ENCODE measurements around the gene ZNF277.

ZNF277 gene

GRCh38 chr7:112204499-112205342, 1.8 kb upstream of the ZNF277 start:
- no peak for DNase-seq (ENCODE audit: insufficient read length, low spot score)
- FAIRE-seq = peak; percentile 62
- TF ChIP-seq POLR2A (IDR thresholded peaks at IDR 0.05; ENCODE audit: low read depth, low read length) (no peak), SPI1 (IDR thresholded peaks at IDR 0.05; ENCODE audit: low read depth, low read length) (peak; percentile 82), TAF1 (IDR thresholded peaks at IDR 0.05; ENCODE audit: low read depth, low read length) (no peak)

- FAIRE-seq (peak; percentile 40), DNase-seq (ENCODE audit: insufficient read length, low spot score) (peak; percentile 13)
- TF ChIP-seq POU2F2 (IDR thresholded peaks at IDR 0.05; ENCODE audit: low read depth, low read length) (no peak), POLR2A (IDR thresholded peaks at IDR 0.05; ENCODE audit: low read depth, low read length) (no peak), PAX5 (IDR thresholded peaks at IDR 0.05; ENCODE audit: insufficient read depth, low read length, severe bottlenecking) (no peak)
These were observed 905 bp upstream of the ZNF277 start for GRCh38 chr7:112205343-112206237.

- DNase-seq (ENCODE audit: insufficient read length, low spot score) = peak; percentile 10
- TF ChIP-seq POLR2AphosphoS5 (IDR thresholded peaks at IDR 0.05; ENCODE audit: low read depth, low read length) = no peak
- TF ChIP-seq SPI1 (IDR thresholded peaks at IDR 0.05; ENCODE audit: low read depth, low read length) = no peak
- no peak for TF ChIP-seq POLR2A (IDR thresholded peaks at IDR 0.05; ENCODE audit: low read depth, low read length)
- no peak for TF ChIP-seq PAX5 (IDR thresholded peaks at IDR 0.05; ENCODE audit: insufficient read depth, low read length, severe bottlenecking)
- TF ChIP-seq POU2F2 (IDR thresholded peaks at IDR 0.05; ENCODE audit: low read depth, low read length) = no peak
- TF ChIP-seq TAF1 (IDR thresholded peaks at IDR 0.05; ENCODE audit: low read depth, low read length) = no peak
- FAIRE-seq = peak; percentile 13
These were observed 597 bp downstream of the ZNF277 start for GRCh38 chr7:112206991-112207592.

- DNase-seq (ENCODE audit: insufficient read length, low spot score) (no peak), FAIRE-seq (no peak)
- no peak for TF ChIP-seq POLR2AphosphoS5 (IDR thresholded peaks at IDR 0.05; ENCODE audit: low read depth, low read length)
- no peak for TF ChIP-seq SPI1 (IDR thresholded peaks at IDR 0.05; ENCODE audit: low read depth, low read length)
- no peak for TF ChIP-seq POLR2A (IDR thresholded peaks at IDR 0.05; ENCODE audit: low read depth, low read length)
- no peak for TF ChIP-seq TAF1 (IDR thresholded peaks at IDR 0.05; ENCODE audit: low read depth, low read length)
- TF ChIP-seq PAX5 (IDR thresholded peaks at IDR 0.05; ENCODE audit: insufficient read depth, low read length, severe bottlenecking) = no peak
- no peak for TF ChIP-seq POU2F2 (IDR thresholded peaks at IDR 0.05; ENCODE audit: low read depth, low read length)
These were observed 1.3 kb downstream of the ZNF277 start for GRCh38 chr7:112207765-112208164.

GRCh38 chr7:112211348-112211907, 4.9 kb downstream of the ZNF277 start:
- FAIRE-seq (no peak), DNase-seq (ENCODE audit: insufficient read length, low spot score) (no peak)
- no peak for TF ChIP-seq POU2F2 (IDR thresholded peaks at IDR 0.05; ENCODE audit: low read depth, low read length)
- no peak for TF ChIP-seq POLR2A (IDR thresholded peaks at IDR 0.05; ENCODE audit: low read depth, low read length)
- no peak for TF ChIP-seq TAF1 (IDR thresholded peaks at IDR 0.05; ENCODE audit: low read depth, low read length)
- no peak for TF ChIP-seq PAX5 (IDR thresholded peaks at IDR 0.05; ENCODE audit: insufficient read depth, low read length, severe bottlenecking)
- TF ChIP-seq POLR2AphosphoS5 (IDR thresholded peaks at IDR 0.05; ENCODE audit: low read depth, low read length) = no peak
- no peak for TF ChIP-seq SPI1 (IDR thresholded peaks at IDR 0.05; ENCODE audit: low read depth, low read length)

- TF ChIP-seq PAX5 (IDR thresholded peaks at IDR 0.05; ENCODE audit: insufficient read depth, low read length, severe bottlenecking) (no peak), POU2F2 (IDR thresholded peaks at IDR 0.05; ENCODE audit: low read depth, low read length) (no peak)
- no peak for FAIRE-seq
These were observed 6.1 kb downstream of the ZNF277 start for GRCh38 chr7:112212571-112212970.

GRCh38 chr7:112213735-112214134, 7.2 kb downstream of the ZNF277 start:
- FAIRE-seq = no peak
- DNase-seq (ENCODE audit: insufficient read length, low spot score) = no peak
- no peak for TF ChIP-seq PAX5 (IDR thresholded peaks at IDR 0.05; ENCODE audit: insufficient read depth, low read length, severe bottlenecking)
- TF ChIP-seq TAF1 (IDR thresholded peaks at IDR 0.05; ENCODE audit: low read depth, low read length) = no peak
- no peak for TF ChIP-seq POLR2AphosphoS5 (IDR thresholded peaks at IDR 0.05; ENCODE audit: low read depth, low read length)
- TF ChIP-seq SPI1 (IDR thresholded peaks at IDR 0.05; ENCODE audit: low read depth, low read length) = no peak
- no peak for TF ChIP-seq POLR2A (IDR thresholded peaks at IDR 0.05; ENCODE audit: low read depth, low read length)
- no peak for TF ChIP-seq POU2F2 (IDR thresholded peaks at IDR 0.05; ENCODE audit: low read depth, low read length)

More at GRCh38 chr7:112212571-112212970, 6.1 kb downstream of the ZNF277 start:
- DNase-seq (ENCODE audit: insufficient read length, low spot score) = no peak

- no peak for FAIRE-seq
- DNase-seq (ENCODE audit: insufficient read length, low spot score) = no peak
- TF ChIP-seq POU2F2 (IDR thresholded peaks at IDR 0.05; ENCODE audit: low read depth, low read length) = no peak
- no peak for TF ChIP-seq PAX5 (IDR thresholded peaks at IDR 0.05; ENCODE audit: insufficient read depth, low read length, severe bottlenecking)
- TF ChIP-seq SPI1 (IDR thresholded peaks at IDR 0.05; ENCODE audit: low read depth, low read length) = no peak
- TF ChIP-seq TAF1 (IDR thresholded peaks at IDR 0.05; ENCODE audit: low read depth, low read length) = no peak
- no peak for TF ChIP-seq POLR2A (IDR thresholded peaks at IDR 0.05; ENCODE audit: low read depth, low read length)
- no peak for TF ChIP-seq POLR2AphosphoS5 (IDR thresholded peaks at IDR 0.05; ENCODE audit: low read depth, low read length)
These were observed 7.8 kb downstream of the ZNF277 start for GRCh38 chr7:112214268-112214667.

GRCh38 chr7:112214883-112215282, 8.4 kb downstream of the ZNF277 start:
- no peak for DNase-seq (ENCODE audit: insufficient read length, low spot score)
- no peak for FAIRE-seq
- TF ChIP-seq POLR2A (IDR thresholded peaks at IDR 0.05; ENCODE audit: low read depth, low read length) (no peak), TAF1 (IDR thresholded peaks at IDR 0.05; ENCODE audit: low read depth, low read length) (no peak), POLR2AphosphoS5 (IDR thresholded peaks at IDR 0.05; ENCODE audit: low read depth, low read length) (no peak), SPI1 (IDR thresholded peaks at IDR 0.05; ENCODE audit: low read depth, low read length) (no peak), PAX5 (IDR thresholded peaks at IDR 0.05; ENCODE audit: insufficient read depth, low read length, severe bottlenecking) (no peak)
